Liver (tissue), 9 donors: ENCODE results near the gene KDM3A. TPM values are rescaled to one million over a fixed set of nuclear protein-coding genes. Genes with fewer than 3 reads are reported as not detected.

Source experiments
- DNase-seq: peaks from one replicate; pipeline ENCODE4 v3.0.0-alpha.2; 2017; ENCODE audit warnings: low spot score
- H3K27ac ChIP-seq, 2 donors: one replicate each; pipeline ENCODE4 v1.7.0; 2013; ENCODE audit warnings: inconsistent platforms in 2 of 2, low read length in 2 of 2, control low read depth in 1 of 2, low read depth in 1 of 2, mild to moderate bottlenecking in 1 of 2
- H3K27me3 ChIP-seq, 4 donors: one replicate each; pipeline versions ENCODE4 v1.6.1 to v1.7.0; 2013; ENCODE audit warnings: low read length in 3 of 4, inconsistent platforms in 1 of 4, mild to moderate bottlenecking in 1 of 4, moderate library complexity in 1 of 4; ENCODE audit not compliant: control insufficient read depth in 4 of 4, insufficient read depth in 4 of 4
- H3K36me3 ChIP-seq, 4 donors: one replicate each; pipeline versions ENCODE4 v1.6.1 to v1.7.0; 2013; ENCODE audit warnings: low read length in 3 of 4, mild to moderate bottlenecking in 3 of 4, low read depth in 1 of 4, moderate library complexity in 1 of 4; ENCODE audit not compliant: control insufficient read depth in 4 of 4, insufficient read depth in 3 of 4
- H3K4me1 ChIP-seq, 4 donors: one replicate each; pipeline versions ENCODE4 v1.6.1 to v1.7.0; 2013; ENCODE audit warnings: low read length in 3 of 4, mild to moderate bottlenecking in 3 of 4, moderate library complexity in 1 of 4; ENCODE audit not compliant: control insufficient read depth in 4 of 4, insufficient read depth in 4 of 4
- H3K4me3 ChIP-seq, 3 donors: one replicate each; pipeline versions ENCODE4 v1.6.1 to v1.7.0; 2013; ENCODE audit warnings: low read length in 3 of 3, control low read depth in 1 of 3, low read depth in 1 of 3, mild to moderate bottlenecking in 1 of 3
- H3K9ac ChIP-seq, 2 donors: one replicate each; pipeline ENCODE4 v1.7.0; 2013; ENCODE audit warnings: low read length in 2 of 2, mild to moderate bottlenecking in 2 of 2, moderate library complexity in 2 of 2, control low read depth in 1 of 2, low read depth in 1 of 2
- H3K9me3 ChIP-seq, 4 donors: one replicate each; pipeline versions ENCODE4 v1.6.1 to v1.7.0; 2013; ENCODE audit warnings: low read length in 3 of 4; ENCODE audit not compliant: control insufficient read depth in 4 of 4
- ATF3 ChIP-seq: IDR thresholded peaks from 2 replicates; pipeline ENCODE4 v1.6.1; 2016; ENCODE audit warnings: antibody characterized with exemption
- CTCF ChIP-seq: fragments of 150-350 bp; IDR thresholded peaks from 2 replicates; pipeline ENCODE4 v1.5.1; 2017; ENCODE audit warnings: improper control_type of control experiment, low read depth, low read length; ENCODE audit not compliant: missing input control
- EGR1 ChIP-seq, 2 donors: IDR thresholded peaks; 2 replicates each; pipeline ENCODE4 v1.6.1; 2016 to 2018; ENCODE audit warnings: antibody characterized with exemption in 2 of 2, low read depth in 2 of 2
- FOXA1 ChIP-seq: IDR thresholded peaks from 2 replicates; pipeline ENCODE4 v1.6.1; 2016; ENCODE audit warnings: antibody characterized with exemption
- FOXA2 ChIP-seq: IDR thresholded peaks from 2 replicates; pipeline ENCODE4 v1.6.1; 2016; ENCODE audit warnings: antibody characterized with exemption
- GABPA ChIP-seq, 2 donors: IDR thresholded peaks in 1 of 2; conservative IDR thresholded peaks in 1 of 2; 2 replicates each; pipeline ENCODE4 v1.6.1; 2016; ENCODE audit warnings: antibody characterized with exemption in 2 of 2, mild to moderate bottlenecking in 1 of 2, moderate library complexity in 1 of 2
- HNF4A ChIP-seq, 2 donors: conservative IDR thresholded peaks; 2 replicates each; pipeline ENCODE4 v1.6.1; 2016; ENCODE audit warnings: antibody characterized with exemption in 2 of 2, mild to moderate bottlenecking in 2 of 2
- HNF4G ChIP-seq: IDR thresholded peaks from 2 replicates; pipeline ENCODE4 v1.6.1; 2016; ENCODE audit warnings: antibody characterized with exemption
- JUND ChIP-seq, 2 donors: IDR thresholded peaks; 2 replicates each; pipeline ENCODE4 v1.6.1; 2016; ENCODE audit warnings: antibody characterized with exemption in 2 of 2
- MAX ChIP-seq: IDR thresholded peaks from 2 replicates; pipeline ENCODE4 v1.6.1; 2016; ENCODE audit warnings: antibody characterized with exemption
- NR2F2 ChIP-seq: IDR thresholded peaks from 2 replicates; pipeline ENCODE4 v1.6.1; 2016; ENCODE audit warnings: antibody characterized with exemption
- RAD21 ChIP-seq, 2 donors: IDR thresholded peaks; 2 replicates each; pipeline ENCODE4 v1.6.1; 2016; ENCODE audit warnings: antibody characterized with exemption in 2 of 2, mild to moderate bottlenecking in 2 of 2
- REST ChIP-seq: IDR thresholded peaks from 2 replicates; pipeline ENCODE4 v1.6.1; 2016; ENCODE audit warnings: antibody characterized with exemption, mild to moderate bottlenecking
- RXRA ChIP-seq, 2 donors: IDR thresholded peaks; 2 replicates each; pipeline ENCODE4 v1.6.1; 2017 to 2018; ENCODE audit warnings: antibody characterized with exemption in 2 of 2, mild to moderate bottlenecking in 1 of 2
- SP1 ChIP-seq: IDR thresholded peaks from 2 replicates; pipeline ENCODE4 v1.6.1; 2018; ENCODE audit warnings: antibody characterized with exemption, mild to moderate bottlenecking
- TAF1 ChIP-seq: conservative IDR thresholded peaks from 2 replicates; pipeline ENCODE4 v1.6.1; 2016; ENCODE audit warnings: antibody characterized with exemption, mild to moderate bottlenecking
- YY1 ChIP-seq: IDR thresholded peaks from 2 replicates; pipeline ENCODE4 v1.6.1; 2016; ENCODE audit warnings: antibody characterized with exemption, mild to moderate bottlenecking
- ZBTB33 ChIP-seq: IDR thresholded peaks from 2 replicates; pipeline ENCODE4 v1.6.1; 2016; ENCODE audit warnings: antibody characterized with exemption
- WGBS: extraction: QIAGEN DNeasy Blood & Tissue Kit; methylation state at CpG from one replicate; pipeline ENCODE4 v1.1.7; 2013; 5-methylcytosine and 5-hydroxymethylcytosine counted together
- polyA plus RNA-seq, 2 donors: library from polyadenylated mRNA; stranded (reverse) in 1 of 2; unstranded in 1 of 2; fragments of 200-250 nt in 1 of 2; fragments of >200 nt in 1 of 2; fragmentation: Nextera tagmentation in 1 of 2; extraction: Ambion mirVana in 1 of 2; gene quantifications; one replicate each; pipeline versions ENCODE4 v1.2.1 to v1.2.3, GENCODE V29; 2013 to 2015
- total RNA-seq, 2 donors: library from RNA; depleted of rRNA; stranded (reverse); fragments of >200 nt; gene quantifications; one replicate each; pipeline ENCODE4 v1.2.3, GENCODE V29; 2014
- donor health status: healthy.
- donor health status: healthy.
- donor health status: healthy.
- donor health status: healthy.
- donor health status: healthy.

Gene KDM3A
- total and polyA plus RNA-seq, 4 donors, result 3.9 to 19.8 (median 8.3) TPM

GRCh38 chr2:86429335-86429734, 11.8 kb upstream of the KDM3A start:
- no peak overlapping the region for H3K4me3 ChIP-seq
- no peak for DNase-seq
- no peaks in the 10 kb centered on the region for H3K4me1 ChIP-seq
- peaks cover 0 to 10% (median 2%) of the 10 kb centered on the region in 4 donors for H3K9me3 ChIP-seq
- H3K27me3 ChIP-seq, result no peaks in the 10 kb centered on the region
- H3K9ac ChIP-seq, result no peak overlapping the region
- TF ChIP-seq SP1 (no peak), YY1 (no peak), REST (no peak), GABPA (IDR thresholded peaks at IDR 0.05 in 1 of 2, conservative IDR thresholded peaks at IDR 0.05 in 1 of 2) (no peak), FOXA1 (no peak), JUND (IDR thresholded peaks at IDR 0.05) (no peak), CTCF (no peak), TAF1 (no peak), FOXA2 (no peak), HNF4G (no peak), RXRA (IDR thresholded peaks at IDR 0.05) (no peak), NR2F2 (no peak), ZBTB33 (no peak), ATF3 (no peak), RAD21 (IDR thresholded peaks at IDR 0.05) (no peak), EGR1 (IDR thresholded peaks at IDR 0.05; ENCODE audit: low read depth in 2 of 2) (no peak), HNF4A (conservative IDR thresholded peaks at IDR 0.05) (no peak), MAX (no peak)
- H3K36me3 ChIP-seq, result no peaks in the 10 kb centered on the region
- no peak overlapping the region for H3K27ac ChIP-seq
- WGBS, result 63% methylated on average over 1 of the region's 1 CpG
